ENCODE results near the gene STX16.

Gene STX16

GRCh38 chr20:58705208-58705926, 54.3 kb downstream of the STX16 start:
- Histone ChIP-seq H3K4me1 (ENCODE audit: insufficient read depth, low read length) (no peaks in the 10 kb centered on the region), H3K27ac (ENCODE audit: low read depth, low read length) (no peak overlapping the region), H3K9me3 (ENCODE audit: low read length) (no peaks in the 10 kb centered on the region), H3K36me3 (ENCODE audit: insufficient read depth, low read length) (peaks cover 33% of the 10 kb centered on the region), H3K27me3 (ENCODE audit: control insufficient read depth in 1 of 2, insufficient read depth in 2 of 2, low read length in 2 of 2) (no peaks in the 10 kb centered on the region), H3K9ac (ENCODE audit: low read length) (no peak overlapping the region), H3K4me3 (ENCODE audit: low read depth in 1 of 2, low read length in 2 of 2) (no peak overlapping the region)

- H3K9me3 ChIP-seq (ENCODE audit: low read length), result no peaks in the 10 kb centered on the region
- no peaks in the 10 kb centered on the region for H3K27me3 ChIP-seq (ENCODE audit: control insufficient read depth in 1 of 2, insufficient read depth in 2 of 2, low read length in 2 of 2)
- no peak overlapping the region for H3K4me3 ChIP-seq (ENCODE audit: low read depth in 1 of 2, low read length in 2 of 2)
- no peaks in the 10 kb centered on the region for H3K4me1 ChIP-seq (ENCODE audit: insufficient read depth, low read length)
- no peak overlapping the region for H3K9ac ChIP-seq (ENCODE audit: low read length)
- peaks cover 29% of the 10 kb centered on the region for H3K36me3 ChIP-seq (ENCODE audit: insufficient read depth, low read length)
- H3K27ac ChIP-seq (ENCODE audit: low read depth, low read length), result no peak overlapping the region
Observed at GRCh38 chr20:58706150-58706892, 55.2 kb downstream of the STX16 start.

- Histone ChIP-seq H3K9me3 (ENCODE audit: low read length) (no peaks in the 10 kb centered on the region), H3K4me1 (ENCODE audit: insufficient read depth, low read length) (no peaks in the 10 kb centered on the region), H3K27ac (ENCODE audit: low read depth, low read length) (no peak overlapping the region), H3K36me3 (ENCODE audit: insufficient read depth, low read length) (peaks cover 29% of the 10 kb centered on the region), H3K9ac (ENCODE audit: low read length) (no peak overlapping the region), H3K27me3 (ENCODE audit: control insufficient read depth in 1 of 2, insufficient read depth in 2 of 2, low read length in 2 of 2) (no peaks in the 10 kb centered on the region), H3K4me3 (ENCODE audit: low read depth in 1 of 2, low read length in 2 of 2) (no peak overlapping the region)
Observed at GRCh38 chr20:58706975-58707681, 56.0 kb downstream of the STX16 start.

DNA sequence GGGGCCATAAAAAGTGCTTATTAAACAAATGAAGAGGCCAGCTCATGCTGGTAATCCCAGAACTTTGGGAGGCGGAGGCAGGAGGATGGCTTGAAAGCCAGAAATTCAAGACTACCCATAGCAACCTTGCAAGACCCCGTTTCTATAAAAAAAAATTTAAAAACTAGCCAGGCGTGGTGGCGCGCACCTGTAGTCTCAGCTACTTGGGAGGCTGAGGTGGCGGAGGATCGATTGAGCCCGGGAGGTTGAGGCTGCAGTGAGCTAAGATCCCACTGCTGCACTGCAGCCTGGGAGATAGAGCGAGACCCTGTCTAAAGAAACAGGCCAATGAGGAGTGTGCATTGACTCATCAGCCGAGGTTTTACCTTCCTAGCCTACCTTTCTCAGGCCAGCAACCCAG, 56.7 kb downstream of the STX16 start:
- Histone ChIP-seq H3K9me3 (ENCODE audit: low read length) (no peaks in the 10 kb centered on the region), H3K4me3 (ENCODE audit: low read depth in 1 of 2, low read length in 2 of 2) (no peak overlapping the region), H3K27me3 (ENCODE audit: control insufficient read depth in 1 of 2, insufficient read depth in 2 of 2, low read length in 2 of 2) (no peaks in the 10 kb centered on the region), H3K36me3 (ENCODE audit: insufficient read depth, low read length) (peaks cover 27% of the 10 kb centered on the region), H3K4me1 (ENCODE audit: insufficient read depth, low read length) (no peaks in the 10 kb centered on the region), H3K9ac (ENCODE audit: low read length) (no peak overlapping the region), H3K27ac (ENCODE audit: low read depth, low read length) (no peak overlapping the region)

- peaks cover 21% of the 10 kb centered on the region for H3K36me3 ChIP-seq (ENCODE audit: insufficient read depth, low read length)
- H3K27ac ChIP-seq (ENCODE audit: low read depth, low read length), result no peak overlapping the region
Observed at GRCh38 chr20:58708246-58708931, 57.3 kb downstream of the STX16 start.

DNA sequence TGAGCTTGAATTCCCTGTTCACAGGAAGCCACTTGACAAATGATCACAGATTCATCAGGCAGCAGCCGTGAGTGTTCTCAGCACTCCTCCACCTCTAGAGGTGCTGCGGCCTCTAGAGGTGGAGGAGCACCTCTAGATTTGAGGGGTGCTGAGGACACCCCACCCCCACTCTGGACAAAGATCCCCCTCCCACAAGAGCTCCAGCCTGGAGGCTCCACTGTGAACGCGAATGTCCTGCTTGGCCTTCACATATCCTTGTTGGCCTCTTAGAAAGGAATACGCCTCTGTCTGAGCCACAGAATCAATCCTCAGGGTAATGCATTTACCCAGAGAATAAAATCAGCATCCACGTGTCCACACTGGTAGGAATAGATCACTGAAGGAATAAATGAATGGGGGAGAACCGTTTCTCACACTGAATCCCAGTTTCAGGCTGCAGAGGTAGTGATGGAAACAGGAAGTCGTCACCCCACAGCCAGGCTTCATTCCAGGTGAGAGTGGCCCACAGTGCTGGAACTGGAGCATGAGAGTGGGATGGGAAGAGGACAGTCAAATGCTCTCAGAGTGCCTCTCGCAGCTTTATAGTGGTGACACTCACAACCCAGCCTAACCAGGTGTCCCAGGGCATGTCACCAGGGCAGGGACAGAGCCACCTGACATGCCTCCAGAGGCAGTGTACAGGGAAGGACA, 58.1 kb downstream of the STX16 start:
- no peak overlapping the region for H3K4me3 ChIP-seq (ENCODE audit: low read depth in 1 of 2, low read length in 2 of 2)
- H3K36me3 ChIP-seq (ENCODE audit: insufficient read depth, low read length), result peaks cover 13% of the 10 kb centered on the region
- no peak overlapping the region for H3K9ac ChIP-seq (ENCODE audit: low read length)
- no peak overlapping the region for H3K27ac ChIP-seq (ENCODE audit: low read depth, low read length)
- H3K9me3 ChIP-seq (ENCODE audit: low read length), result no peaks in the 10 kb centered on the region
- no peaks in the 10 kb centered on the region for H3K4me1 ChIP-seq (ENCODE audit: insufficient read depth, low read length)
- no peaks in the 10 kb centered on the region for H3K27me3 ChIP-seq (ENCODE audit: control insufficient read depth in 1 of 2, insufficient read depth in 2 of 2, low read length in 2 of 2)

More at GRCh38 chr20:58708246-58708931, 57.3 kb downstream of the STX16 start:
- Histone ChIP-seq H3K27me3 (ENCODE audit: control insufficient read depth in 1 of 2, insufficient read depth in 2 of 2, low read length in 2 of 2) (no peaks in the 10 kb centered on the region), H3K9ac (ENCODE audit: low read length) (no peak overlapping the region), H3K9me3 (ENCODE audit: low read length) (no peaks in the 10 kb centered on the region), H3K4me3 (ENCODE audit: low read depth in 1 of 2, low read length in 2 of 2) (no peak overlapping the region), H3K4me1 (ENCODE audit: insufficient read depth, low read length) (no peaks in the 10 kb centered on the region)

DNA sequence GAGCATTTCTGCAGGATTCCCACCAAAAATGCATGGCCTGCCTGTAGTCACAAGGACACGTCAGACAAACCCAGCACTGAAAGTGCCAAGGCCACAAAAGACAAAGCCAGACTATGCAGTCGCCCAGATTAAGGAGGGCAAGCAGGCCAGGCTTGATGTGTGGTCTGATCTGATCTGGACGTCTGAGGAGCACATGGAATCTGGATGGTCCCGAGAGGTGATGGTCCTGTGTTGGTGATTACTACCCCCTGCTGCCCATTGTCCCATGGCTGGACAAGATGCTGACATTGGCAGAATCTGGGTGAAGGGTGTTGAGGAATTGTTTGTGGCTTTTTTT, 58.6 kb downstream of the STX16 start:
- Histone ChIP-seq H3K4me3 (ENCODE audit: low read depth in 1 of 2, low read length in 2 of 2) (no peak overlapping the region), H3K27me3 (ENCODE audit: control insufficient read depth in 1 of 2, insufficient read depth in 2 of 2, low read length in 2 of 2) (no peaks in the 10 kb centered on the region), H3K9ac (ENCODE audit: low read length) (no peak overlapping the region), H3K36me3 (ENCODE audit: insufficient read depth, low read length) (peaks cover 10% of the 10 kb centered on the region), H3K9me3 (ENCODE audit: low read length) (no peaks in the 10 kb centered on the region), H3K27ac (ENCODE audit: low read depth, low read length) (no peak overlapping the region), H3K4me1 (ENCODE audit: insufficient read depth, low read length) (no peaks in the 10 kb centered on the region)

- no peaks in the 10 kb centered on the region for H3K27me3 ChIP-seq (ENCODE audit: control insufficient read depth in 1 of 2, insufficient read depth in 2 of 2, low read length in 2 of 2)
- no peaks in the 10 kb centered on the region for H3K9me3 ChIP-seq (ENCODE audit: low read length)
- H3K4me1 ChIP-seq (ENCODE audit: insufficient read depth, low read length), result no peaks in the 10 kb centered on the region
- H3K9ac ChIP-seq (ENCODE audit: low read length), result no peak overlapping the region
- no peak overlapping the region for H3K4me3 ChIP-seq (ENCODE audit: low read depth in 1 of 2, low read length in 2 of 2)
- H3K27ac ChIP-seq (ENCODE audit: low read depth, low read length), result no peak overlapping the region
- peaks cover under 1% of the 10 kb centered on the region for H3K36me3 ChIP-seq (ENCODE audit: insufficient read depth, low read length)
Observed at GRCh38 chr20:58710481-58711265, 59.6 kb downstream of the STX16 start.

DNA sequence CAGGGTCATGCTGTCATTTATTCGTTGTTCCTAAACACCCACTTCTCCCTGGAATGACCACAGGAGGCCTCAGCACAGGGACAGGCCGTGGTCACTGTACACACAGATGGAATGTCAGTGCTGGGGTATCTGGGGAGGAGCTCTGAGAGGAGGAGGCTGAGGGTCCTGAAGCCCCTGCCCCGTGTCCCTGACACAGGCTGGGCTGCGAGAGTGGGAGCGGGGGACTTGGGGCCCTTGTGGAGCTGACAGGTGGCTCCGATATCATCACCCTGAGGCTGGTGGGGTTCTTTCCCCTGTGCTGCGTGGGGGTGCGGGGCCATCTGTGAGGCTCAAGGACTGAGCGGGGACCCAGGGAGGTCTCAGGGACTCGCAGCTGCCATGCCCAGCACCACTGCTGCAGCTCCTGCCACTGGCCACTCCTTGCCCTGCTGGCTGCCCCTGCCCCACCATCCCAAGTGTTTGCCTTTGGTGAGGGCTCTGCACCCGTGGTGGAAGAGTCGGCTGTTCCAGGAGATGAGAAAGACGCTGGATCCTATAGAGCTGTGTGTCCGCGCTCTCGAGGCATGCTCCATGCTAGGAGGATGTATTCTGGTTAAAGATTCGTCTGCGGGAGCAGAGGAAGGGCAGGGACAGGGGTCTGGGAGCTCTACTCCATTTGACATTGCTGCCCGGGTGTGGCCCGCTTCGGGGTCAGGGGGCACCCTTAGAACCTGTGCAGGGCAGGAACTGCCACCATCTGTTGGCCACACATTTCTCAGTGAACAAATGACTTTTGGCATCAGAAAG, 60.4 kb downstream of the STX16 start:
- no peaks in the 10 kb centered on the region for H3K4me1 ChIP-seq (ENCODE audit: insufficient read depth, low read length)
- no peak overlapping the region for H3K4me3 ChIP-seq (ENCODE audit: low read depth in 1 of 2, low read length in 2 of 2)
- no peaks in the 10 kb centered on the region for H3K36me3 ChIP-seq (ENCODE audit: insufficient read depth, low read length)
- H3K27ac ChIP-seq (ENCODE audit: low read depth, low read length), result no peak overlapping the region
- H3K27me3 ChIP-seq (ENCODE audit: control insufficient read depth in 1 of 2, insufficient read depth in 2 of 2, low read length in 2 of 2), result no peaks in the 10 kb centered on the region
- no peak overlapping the region for H3K9ac ChIP-seq (ENCODE audit: low read length)
- no peaks in the 10 kb centered on the region for H3K9me3 ChIP-seq (ENCODE audit: low read length)
